Measurements from ENCODE around the gene LGALS3BP.

LGALS3BP gene

DNA sequence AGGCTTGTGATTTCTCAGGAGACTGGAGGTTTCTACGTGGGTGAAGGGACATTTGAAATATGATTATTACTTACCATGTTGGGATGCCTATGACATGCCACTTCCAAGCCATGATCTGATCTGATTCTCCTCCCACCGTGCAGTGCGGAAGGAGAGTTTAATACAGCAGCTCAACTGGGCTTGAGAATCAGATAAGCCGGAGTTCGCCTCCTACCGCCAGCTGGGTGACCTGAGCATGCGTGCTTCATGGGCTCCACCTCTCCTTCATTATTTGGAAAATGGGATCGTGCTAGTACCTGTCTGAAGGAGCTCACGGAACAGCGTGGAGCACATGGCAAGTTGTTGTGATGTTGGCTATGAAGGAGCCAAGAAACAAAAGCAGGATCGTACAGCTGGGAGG, 42.2 kb downstream of the LGALS3BP start:
- no peak for DNase-seq (ENCODE audit: low spot score)

- peak; percentile 93 for DNase-seq (ENCODE audit: low spot score)
These were observed 44.1 kb downstream of the LGALS3BP start for GRCh38 chr17:78935419-78936323.

DNA sequence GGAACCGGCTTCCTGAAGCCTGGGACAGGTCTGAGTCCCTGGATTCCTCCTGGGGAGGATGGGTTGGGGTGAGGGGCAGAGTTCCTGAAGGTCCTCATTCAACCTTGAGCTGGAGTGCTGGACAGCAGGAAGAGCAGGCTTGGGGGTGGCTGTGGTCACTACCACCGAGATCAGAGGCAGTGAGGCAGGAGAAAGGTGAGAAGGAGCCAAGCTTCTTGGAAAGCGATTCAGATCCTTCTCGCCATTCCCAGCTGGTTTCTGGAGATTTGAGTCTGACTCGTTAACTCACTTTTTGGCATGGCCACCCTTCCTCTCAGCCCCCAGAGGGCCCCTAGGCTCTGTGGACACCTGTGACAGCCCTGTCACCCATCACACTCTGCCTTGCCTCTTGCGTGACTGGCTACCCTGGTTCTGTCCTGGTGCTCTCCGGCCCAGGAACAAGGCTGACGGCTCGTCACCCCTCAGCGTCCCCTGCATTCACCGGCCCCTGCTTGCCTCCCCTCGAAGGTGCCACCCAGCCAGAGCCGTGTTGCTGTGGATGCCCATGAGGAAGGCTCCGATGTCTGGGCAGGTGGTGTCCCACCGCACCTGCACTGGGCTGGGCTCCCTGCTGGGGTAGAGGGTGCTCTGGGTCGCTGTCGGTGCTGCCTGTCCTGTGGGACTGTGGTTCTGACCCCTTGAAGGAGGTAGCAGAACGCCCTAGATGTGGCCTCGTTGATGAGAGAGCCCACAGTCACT, 44.9 kb downstream of the LGALS3BP start:
- no peak for DNase-seq (ENCODE audit: low spot score)

DNA sequence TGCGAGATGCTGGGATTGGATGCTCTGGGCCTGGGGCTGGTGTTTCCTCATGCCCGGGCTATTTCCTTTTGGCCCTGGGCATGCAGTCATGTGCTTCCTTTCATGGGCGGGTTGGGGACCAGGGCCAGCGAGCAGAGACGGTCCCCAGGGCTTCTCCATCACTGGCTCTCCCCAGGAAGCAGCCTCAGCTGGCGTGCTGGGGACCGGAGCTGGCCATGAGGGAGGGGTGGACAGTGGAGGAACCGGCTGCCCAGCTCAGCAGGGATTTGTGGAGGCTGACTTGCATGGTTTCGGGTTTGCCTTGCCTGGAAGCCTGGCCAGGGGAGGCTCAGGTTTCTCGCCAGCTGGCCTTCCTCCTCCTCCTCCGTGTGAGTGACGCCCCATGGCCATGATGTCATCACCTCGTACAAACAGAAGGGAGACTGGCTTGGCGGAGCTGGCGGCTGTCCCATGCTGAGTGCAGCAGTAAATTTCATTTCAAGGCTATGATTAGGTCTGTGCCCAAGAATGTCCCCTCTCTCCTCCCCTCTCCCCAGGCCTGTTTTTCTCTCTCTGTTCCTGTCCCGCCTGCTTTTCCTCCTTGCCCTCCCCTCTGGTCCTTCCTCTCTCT, 45.7 kb downstream of the LGALS3BP start:
- DNase-seq (ENCODE audit: low spot score): peak; percentile 93

GRCh38 chr17:78933025-78933958, 46.4 kb downstream of the LGALS3BP start:
- DNase-seq (ENCODE audit: low spot score): peak; percentile 92

DNA sequence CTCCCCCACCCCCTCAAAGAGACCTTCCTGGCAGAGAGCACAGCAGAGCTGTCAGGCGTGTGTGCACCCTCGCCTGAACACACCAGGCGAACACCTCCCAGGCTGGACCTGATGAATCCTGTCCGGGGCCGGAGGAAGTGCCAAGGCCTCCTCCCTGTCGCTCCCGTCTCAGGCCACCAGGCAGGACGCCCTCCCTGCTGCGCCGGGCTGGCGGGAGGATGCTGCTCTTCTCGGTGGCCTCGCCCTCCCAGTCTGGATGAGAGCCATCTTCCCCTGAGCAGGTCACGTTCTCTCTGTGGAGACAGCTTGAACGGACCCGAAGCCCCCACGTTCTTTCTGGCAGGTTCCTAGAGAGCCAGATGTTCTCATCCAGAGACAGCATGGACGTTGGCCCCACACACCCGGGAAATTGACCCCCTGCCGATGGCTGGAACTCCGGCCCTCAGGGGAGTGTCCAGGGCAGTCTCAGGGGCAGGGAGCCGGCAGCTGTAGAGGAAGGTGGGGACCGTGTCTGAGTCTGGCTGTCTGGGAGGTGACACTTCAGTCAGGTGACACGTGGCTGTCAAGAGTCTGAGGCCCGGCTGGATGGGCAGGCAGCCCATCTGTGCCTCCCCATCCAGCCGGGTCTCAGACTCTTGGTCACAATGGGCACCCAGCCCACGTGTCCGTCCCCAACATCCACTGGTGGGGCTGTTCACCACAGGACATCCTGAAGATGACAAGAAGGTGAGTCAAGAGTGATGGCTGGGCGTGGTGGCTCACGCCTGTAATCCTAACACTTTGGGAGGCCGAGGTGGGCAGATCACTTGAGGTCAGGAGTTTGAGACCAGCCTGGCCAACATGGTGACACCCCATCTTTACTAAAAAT, 49.6 kb downstream of the LGALS3BP start:
- no peak for DNase-seq (ENCODE audit: low spot score)

DNA sequence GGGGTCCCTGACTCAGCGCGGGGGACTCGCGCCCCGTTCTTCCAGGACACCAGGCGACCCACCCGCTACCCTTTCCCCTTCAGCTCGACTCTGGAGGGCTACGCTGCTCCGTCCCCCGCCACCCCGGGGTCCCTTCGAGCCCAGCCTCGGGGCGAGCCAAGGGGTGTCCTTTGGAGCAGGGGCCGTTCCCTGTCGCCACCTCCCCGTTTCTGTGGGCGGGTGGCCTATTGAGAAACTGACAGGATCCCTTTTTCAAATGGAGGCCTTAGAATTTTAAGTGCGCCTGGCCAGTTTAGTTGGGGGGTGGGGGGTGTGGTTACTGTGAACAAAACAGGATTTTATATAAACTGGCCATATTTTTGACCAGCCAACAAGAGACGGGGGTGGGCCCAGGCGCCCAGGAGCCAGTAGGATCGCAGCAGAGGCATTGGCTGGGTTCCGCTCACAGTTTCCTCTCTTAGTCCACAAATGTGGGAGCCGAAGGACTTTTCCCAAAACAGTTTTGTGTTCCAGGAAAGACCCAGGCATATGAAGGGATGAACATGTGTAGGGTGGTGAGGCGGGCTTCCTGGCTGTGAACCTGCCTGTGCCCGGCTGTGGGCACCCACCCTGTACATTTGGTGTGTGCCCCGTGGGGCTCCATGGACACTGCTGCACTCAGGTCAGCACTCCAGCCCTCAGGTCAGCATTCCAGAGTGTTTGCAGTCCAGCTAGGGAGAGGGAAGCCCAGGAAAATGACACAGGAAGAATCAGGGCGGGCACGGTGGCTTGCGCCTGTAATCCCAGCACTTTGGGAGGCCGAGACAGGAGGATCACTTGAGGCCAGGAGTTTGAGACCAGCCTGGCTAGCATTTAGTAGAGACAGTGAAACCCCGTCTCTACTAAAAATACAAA, 53.8 kb downstream of the LGALS3BP start:
- peak; percentile 94 for DNase-seq (ENCODE audit: low spot score)

DNA sequence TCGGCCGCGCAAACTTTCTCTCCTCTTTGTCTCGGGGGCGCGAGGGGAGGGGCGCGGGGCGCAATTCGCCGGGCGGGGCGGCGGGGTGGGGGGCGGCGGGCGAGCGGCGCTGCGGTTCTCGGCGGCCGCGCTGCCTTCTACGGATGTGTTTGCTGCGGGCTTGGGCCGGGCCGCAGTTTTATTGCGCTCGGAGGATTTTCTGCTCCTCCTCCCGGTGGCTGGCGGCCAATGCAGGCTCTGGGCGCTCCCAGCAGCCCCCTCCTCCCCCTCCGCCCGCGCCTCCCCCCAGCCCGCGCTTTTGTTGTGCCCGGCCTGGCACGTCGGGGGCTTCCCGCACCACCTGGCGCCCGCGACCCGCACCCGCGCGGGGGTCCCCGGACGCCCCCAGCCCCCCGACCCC, 54.5 kb downstream of the LGALS3BP start, which contains the start of gene TIMP2:
TSS of gene TIMP2 (minus strand) at position 154 of the 400 bp plus-strand sequence. CDS start 299 bp downstream, outside the sequence.
- peak; percentile 92 for DNase-seq (ENCODE audit: low spot score)

DNA sequence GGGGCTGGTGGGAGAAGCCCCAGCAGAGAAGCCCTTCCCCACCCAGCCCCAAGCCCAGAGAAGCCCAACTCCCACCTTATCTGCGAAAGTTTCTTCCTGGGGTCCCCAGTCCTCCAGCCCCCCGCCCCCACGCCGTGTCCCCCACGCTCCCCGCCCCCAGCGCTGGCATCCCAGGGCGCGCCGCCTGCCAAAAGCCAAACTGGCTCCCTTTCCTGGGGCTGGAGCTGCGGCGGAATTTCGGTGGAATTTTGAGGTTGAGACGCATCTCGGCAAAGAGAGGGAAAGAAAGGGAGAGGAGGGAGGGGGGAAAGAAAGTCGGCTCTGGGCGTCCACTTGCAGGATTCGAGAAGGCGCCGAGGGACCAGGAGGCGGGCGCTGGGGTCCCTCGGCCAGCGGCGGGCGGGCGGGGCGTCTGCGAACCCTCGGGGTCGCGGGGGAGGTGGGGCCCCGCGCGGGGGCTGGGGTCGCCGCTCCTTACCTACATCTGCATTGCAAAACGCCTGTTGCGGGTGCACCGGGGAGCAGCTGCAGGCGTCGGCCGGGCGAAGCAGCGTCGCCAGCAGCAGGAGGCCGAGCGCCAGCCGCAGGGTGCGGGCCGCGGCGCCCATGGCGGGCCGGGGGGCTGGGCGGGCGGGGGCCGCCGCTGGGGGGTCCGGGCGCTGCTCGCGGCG, 55.1 kb downstream of the LGALS3BP start:
- peak; percentile 70 for DNase-seq (ENCODE audit: low spot score)

DNA sequence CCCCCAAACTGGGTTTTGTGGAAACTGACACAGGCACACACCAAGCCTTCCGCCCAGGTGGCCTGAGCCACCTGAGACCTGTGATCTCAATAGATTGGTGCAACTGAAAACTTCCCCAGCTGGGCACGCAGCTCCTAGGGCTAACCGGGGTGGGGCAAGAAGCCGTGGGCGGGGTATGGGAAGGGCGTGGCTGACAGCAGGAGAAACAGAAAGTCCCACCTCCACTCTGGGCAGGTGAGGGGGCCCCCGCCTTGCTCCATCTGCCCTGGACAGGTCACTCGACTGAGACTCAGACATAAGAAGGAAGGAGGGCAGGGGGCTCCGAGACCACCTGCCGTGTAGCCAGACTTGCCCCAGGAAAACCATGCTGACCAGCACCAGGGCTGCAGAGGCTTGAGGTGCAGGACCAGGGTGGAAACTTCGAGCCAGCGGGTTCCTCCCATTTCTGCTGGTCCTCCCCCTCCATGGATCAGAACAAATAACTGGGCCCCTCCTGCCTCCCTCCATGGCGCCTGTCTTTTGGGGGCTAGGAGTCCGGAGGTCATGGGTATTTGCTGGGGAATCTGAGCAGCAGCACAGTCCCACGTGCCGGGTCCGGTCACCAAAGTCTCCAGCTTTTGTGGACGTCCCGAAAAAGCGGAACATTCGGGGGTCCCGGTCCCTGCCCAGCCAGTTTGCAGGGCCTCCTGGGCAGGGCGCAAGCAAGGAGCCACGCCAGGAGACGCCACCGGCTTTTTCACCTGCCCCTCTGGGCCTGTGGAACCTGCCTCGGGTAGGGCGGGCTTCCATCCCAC, 55.9 kb downstream of the LGALS3BP start:
- DNase-seq (ENCODE audit: low spot score): peak; percentile 64

DNA sequence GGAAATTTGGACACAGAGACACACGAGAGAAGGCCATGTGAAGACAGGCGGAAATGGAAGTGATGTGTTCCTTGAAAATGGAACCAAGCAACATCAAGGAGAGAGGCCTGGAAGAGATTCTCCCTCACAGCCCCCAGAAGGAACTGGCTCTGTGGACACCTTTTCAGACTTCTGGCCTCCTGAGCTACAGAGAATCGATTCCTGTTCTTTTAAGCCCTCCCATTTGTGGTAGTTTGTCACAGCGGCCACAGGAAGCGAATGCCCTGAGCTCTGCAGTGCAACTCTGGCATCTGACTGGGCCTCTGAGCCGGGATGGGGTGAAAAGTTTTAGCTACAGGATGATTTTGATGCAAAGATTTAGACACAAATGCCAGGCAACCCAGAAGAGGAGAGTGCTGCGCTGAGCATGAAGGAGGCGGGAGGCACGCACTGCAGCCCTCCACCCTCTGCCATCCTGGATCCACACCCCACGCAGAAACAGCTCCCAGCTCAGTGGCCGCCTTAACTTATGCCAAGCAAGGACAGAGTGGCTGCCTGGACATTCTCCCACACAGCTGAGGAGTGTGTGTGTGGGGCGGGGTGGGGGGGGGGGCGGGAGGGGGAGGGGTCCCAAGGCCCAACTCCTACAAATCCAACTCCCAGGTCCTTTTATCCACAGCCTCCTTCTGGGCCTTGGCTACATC, 56.8 kb downstream of the LGALS3BP start:
- no peak for DNase-seq (ENCODE audit: low spot score)

GRCh38 chr17:78921437-78921971, 58.2 kb downstream of the LGALS3BP start:
- no peak for DNase-seq (ENCODE audit: low spot score)

Data from GM03348 (cell line).